HFFc6 (cell line): ENCODE measurements around the gene RALGPS1. TPM values are rescaled to one million over a fixed set of nuclear protein-coding genes. Genes with fewer than 3 reads are reported as not detected.

Source experiments
- DNase-seq: peaks from one replicate; pipeline ENCODE4 v3.0.0-alpha.2; 2018
- H3K27ac Mint-ChIP-seq: 2 replicates; pipeline ENCODE4 v1.8.0; 2020; ENCODE audit warnings: mild to moderate bottlenecking, mixed read lengths
- H3K27me3 Mint-ChIP-seq: 2 replicates; pipeline ENCODE4 v1.8.0; 2021; ENCODE audit warnings: mild to moderate bottlenecking, moderate library complexity, mixed read lengths; ENCODE audit not compliant: insufficient read depth
- H3K36me3 Mint-ChIP-seq: 2 replicates; pipeline ENCODE4 v1.8.0; 2021; ENCODE audit warnings: low read depth, mixed read lengths
- H3K4me1 Mint-ChIP-seq: 2 replicates; pipeline ENCODE4 v1.8.0; 2020; ENCODE audit warnings: low read depth, mixed read lengths
- H3K4me3 Mint-ChIP-seq: 2 replicates; pipeline ENCODE4 v1.8.0; 2020; ENCODE audit warnings: mild to moderate bottlenecking, moderate library complexity, mixed read lengths
- H3K9me3 Mint-ChIP-seq: 2 replicates; pipeline ENCODE4 v1.8.0; 2020; ENCODE audit warnings: mild to moderate bottlenecking, mixed read lengths
- CTCF ChIP-seq: fragments of 200-600 bp; sonication (generic); IDR thresholded peaks from 2 replicates; pipeline ENCODE4 v1.5.0; 2021; ENCODE audit warnings: antibody characterized with exemption, mild to moderate bottlenecking
- total RNA-seq, 6 experiments: library from RNA; stranded (reverse); fragmentation: NEBNext Ultra II Directional; extraction: Animal tissue kit (Norgen Biotek cat#: 25700); gene quantifications; 2 replicates in 1 of 6; 3 replicates in 5 of 6; pipeline ENCODE4 v1.2.3, GENCODE V29; 2021

Gene RALGPS1
- total RNA-seq, 6 experiments from 2014 or later: 0.68 to 1.6 (median 1.1) TPM

- no peaks in the 10 kb centered on the region for H3K4me1 Mint-ChIP-seq
- no peak for TF ChIP-seq CTCF
These were observed 336.4 kb downstream of the RALGPS1 start for GRCh38 chr9:127250896-127251391.

GRCh38 chr9:127252410-127253318, 338.1 kb downstream of the RALGPS1 start:
- Mint-ChIP-seq H3K27ac (no peak overlapping the region), H3K36me3 (no peaks in the 10 kb centered on the region), H3K4me3 (no peak overlapping the region), H3K4me1 (no peaks in the 10 kb centered on the region), H3K27me3 (peaks cover 16% of the 10 kb centered on the region), H3K9me3 (no peaks in the 10 kb centered on the region)
- no peak for DNase-seq
- no peak for TF ChIP-seq CTCF

More at GRCh38 chr9:127250896-127251391, 336.4 kb downstream of the RALGPS1 start:
- H3K27ac Mint-ChIP-seq: no peak overlapping the region
- H3K27me3 Mint-ChIP-seq: peaks cover 16% of the 10 kb centered on the region
- H3K36me3 Mint-ChIP-seq: no peaks in the 10 kb centered on the region
- no peaks in the 10 kb centered on the region for H3K9me3 Mint-ChIP-seq
- no peak overlapping the region for H3K4me3 Mint-ChIP-seq
- no peak for DNase-seq

- no peak for DNase-seq
- Mint-ChIP-seq H3K4me3 (no peak overlapping the region), H3K27me3 (peaks cover 20% of the 10 kb centered on the region), H3K36me3 (no peaks in the 10 kb centered on the region), H3K9me3 (no peaks in the 10 kb centered on the region), H3K4me1 (no peaks in the 10 kb centered on the region), H3K27ac (no peak overlapping the region)
- TF ChIP-seq CTCF: no peak
These were observed 338.9 kb downstream of the RALGPS1 start for GRCh38 chr9:127253446-127253845.

- no peak for TF ChIP-seq CTCF
- Mint-ChIP-seq H3K4me3 (no peak overlapping the region), H3K36me3 (no peaks in the 10 kb centered on the region), H3K27me3 (peaks cover 19% of the 10 kb centered on the region), H3K27ac (no peak overlapping the region), H3K9me3 (no peaks in the 10 kb centered on the region), H3K4me1 (no peaks in the 10 kb centered on the region)
- no peak for DNase-seq
These were observed 341.1 kb downstream of the RALGPS1 start for GRCh38 chr9:127255692-127256091.

- Mint-ChIP-seq H3K4me1 (no peaks in the 10 kb centered on the region), H3K4me3 (no peak overlapping the region), H3K9me3 (no peaks in the 10 kb centered on the region), H3K36me3 (no peaks in the 10 kb centered on the region), H3K27ac (no peak overlapping the region), H3K27me3 (peaks cover 19% of the 10 kb centered on the region)
- no peak for TF ChIP-seq CTCF
- no peak for DNase-seq
These were observed 341.7 kb downstream of the RALGPS1 start for GRCh38 chr9:127256324-127256723.
